H1 (cell line): ENCODE measurements around the gene SMARCA2. TPM values are rescaled to one million over a fixed set of nuclear protein-coding genes. Genes with fewer than 3 reads are reported as not detected.

ENCODE experiments used
- ASH2L ChIP-seq: fragments of 200-600, 300-600 bp; sonication (generic); IDR thresholded peaks from one replicate; pipeline ENCODE4 v1.7.1; 2017; ENCODE audit warnings: low read length
- JUN ChIP-seq: IDR thresholded peaks from 2 replicates; pipeline ENCODE4 v1.6.1; 2011; ENCODE audit warnings: low read depth, mild to moderate bottlenecking, improper control_type of control experiment, low read length
- KDM4A ChIP-seq: IDR thresholded peaks from one replicate; pipeline ENCODE4 v1.7.1; 2012; ENCODE audit warnings: low read depth, mild to moderate bottlenecking, moderate library complexity, low read length, inconsistent platforms; ENCODE audit not compliant: severe bottlenecking
- SP1 ChIP-seq: IDR thresholded peaks from 2 replicates; pipeline ENCODE4 v1.6.1; 2011; ENCODE audit warnings: low read depth, low read length
- TAF7 ChIP-seq: optimal IDR thresholded peaks from 2 replicates; pipeline ENCODE3; 2011; ENCODE audit warnings: low read depth, mild to moderate bottlenecking, inconsistent platforms, low read length, moderate library complexity, borderline replicate concordance
- polyA plus RNA-seq, 7 experiments: library from polyadenylated mRNA; depleted of rRNA in 3 of 7; stranded (reverse) in 5 of 7; unstranded in 2 of 7; fragments of >200 nt in 5 of 7; fragments of 200-250 nt in 2 of 7; gene quantifications; 1 replicate in 5 of 7; 2 replicates in 1 of 7; 4 replicates in 1 of 7; pipeline versions ENCODE4 v1.2.1 to v1.2.3, GENCODE V29; 2011 to 2013; ENCODE audit warnings: missing spikeins in 2 of 7, mixed read lengths in 2 of 7
- total RNA-seq: library from RNA; stranded (reverse); fragmentation: NEBNext Ultra II Directional; extraction: Animal tissue kit (Norgen Biotek cat#: 25700); gene quantifications from 2 replicates; pipeline ENCODE4 v1.2.1, GENCODE V29; 2021
- TF ChIP-seq, protein P1 (sequence below): IDR thresholded peaks from 2 replicates; pipeline ENCODE4 v1.6.1; 2012; ENCODE audit warnings: low read length, inconsistent platforms

Gene SMARCA2
- total and polyA plus RNA-seq, 2 of the 8 experiments (the other 6 are each of a cell fraction or from before 2014, with no cell fraction given): 6.3 to 21.7 TPM

DNA sequence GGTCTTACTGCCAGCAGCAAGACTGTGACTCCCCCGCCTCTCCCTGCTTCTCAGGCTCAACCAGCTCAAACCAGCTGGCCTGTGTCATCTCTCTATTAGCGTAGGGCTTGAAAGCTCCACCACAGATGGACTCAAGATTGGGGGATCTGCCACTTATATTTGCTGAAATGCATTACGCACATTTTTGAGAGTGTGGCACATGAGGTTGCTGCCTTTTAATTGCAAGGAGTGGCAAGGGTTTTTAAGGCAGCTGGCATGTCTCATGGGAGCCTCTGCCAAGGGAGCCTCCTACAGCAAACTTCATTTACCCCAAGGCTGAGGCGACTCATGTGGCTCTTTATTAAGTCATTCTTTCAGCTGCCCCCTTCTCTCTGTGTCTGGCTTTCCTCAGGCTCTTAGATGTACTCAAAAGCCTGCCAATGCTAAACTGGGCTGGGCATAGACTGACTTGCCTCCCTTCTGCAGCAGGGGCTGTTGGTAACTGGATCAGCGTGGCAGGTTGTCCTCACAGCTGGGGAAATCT, 219.3 kb downstream of the SMARCA2 start (continued):
- TF ChIP-seq TAF7: no peak
- TF ChIP-seq JUN: no peak
- TF ChIP-seq ASH2L: no peak
- TF ChIP-seq, protein P1, sequence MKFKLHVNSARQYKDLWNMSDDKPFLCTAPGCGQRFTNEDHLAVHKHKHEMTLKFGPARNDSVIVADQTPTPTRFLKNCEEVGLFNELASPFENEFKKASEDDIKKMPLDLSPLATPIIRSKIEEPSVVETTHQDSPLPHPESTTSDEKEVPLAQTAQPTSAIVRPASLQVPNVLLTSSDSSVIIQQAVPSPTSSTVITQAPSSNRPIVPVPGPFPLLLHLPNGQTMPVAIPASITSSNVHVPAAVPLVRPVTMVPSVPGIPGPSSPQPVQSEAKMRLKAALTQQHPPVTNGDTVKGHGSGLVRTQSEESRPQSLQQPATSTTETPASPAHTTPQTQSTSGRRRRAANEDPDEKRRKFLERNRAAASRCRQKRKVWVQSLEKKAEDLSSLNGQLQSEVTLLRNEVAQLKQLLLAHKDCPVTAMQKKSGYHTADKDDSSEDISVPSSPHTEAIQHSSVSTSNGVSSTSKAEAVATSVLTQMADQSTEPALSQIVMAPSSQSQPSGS: no peak
- TF ChIP-seq KDM4A: no peak
- no peak for TF ChIP-seq SP1
